RWPE2 (cell line): Measurements from ENCODE around the gene OR2F1.

Experiments
- ATAC-seq: fragments of 200-7000 bp; cut with Tn5 transposase; 3 replicates; pipeline ENCODE4 v1.9.1; 2021; ENCODE audit warnings: low read depth
- DNase-seq: peaks from one replicate; pipeline ENCODE4 v3.0.0-alpha.2; 2020; ENCODE audit warnings: low spot score
- H3K27ac ChIP-seq: fragments of 450-650 bp; 2 replicates; pipeline ENCODE4 v1.5.1; 2017; ENCODE audit warnings: mild to moderate bottlenecking; ENCODE audit not compliant: poor library complexity, severe bottlenecking
- H3K27me3 ChIP-seq: fragments of 250-450 bp; sonication (Bioruptor Pico); 2 replicates; pipeline ENCODE4 v1.5.1; 2021; ENCODE audit warnings: mild to moderate bottlenecking, moderate library complexity; ENCODE audit not compliant: insufficient read depth, poor library complexity, severe bottlenecking
- H3K36me3 ChIP-seq: fragments of 250-450 bp; sonication (Bioruptor Pico); 2 replicates; pipeline ENCODE4 v1.5.1; 2020; ENCODE audit warnings: low read depth, mild to moderate bottlenecking, moderate library complexity
- H3K4me1 ChIP-seq: fragments of 250-450 bp; sonication (Bioruptor Pico); 2 replicates; pipeline ENCODE4 v1.5.1; 2021; ENCODE audit warnings: mild to moderate bottlenecking, moderate library complexity; ENCODE audit not compliant: insufficient read depth, poor library complexity, severe bottlenecking
- H3K4me3 ChIP-seq: fragments of 250-450 bp; sonication (Bioruptor Pico); 2 replicates; pipeline ENCODE4 v1.5.1; 2021; ENCODE audit warnings: mild to moderate bottlenecking, moderate library complexity; ENCODE audit not compliant: severe bottlenecking
- H3K9me3 ChIP-seq: fragments of 250-450 bp; sonication (Bioruptor Pico); 2 replicates; pipeline ENCODE4 v1.5.1; 2021; ENCODE audit warnings: mild to moderate bottlenecking, moderate library complexity; ENCODE audit not compliant: severe bottlenecking
- CTCF ChIP-seq: fragments of 450-650 bp; IDR thresholded peaks from one replicate; pipeline ENCODE4 v1.5.1; 2017; ENCODE audit warnings: mild to moderate bottlenecking, moderate library complexity; ENCODE audit not compliant: poor library complexity, severe bottlenecking

Gene OR2F1

GRCh38 chr7:143965280-143965679, 10.6 kb downstream of the OR2F1 start:
- ATAC-seq (no peak), DNase-seq (no peak)
- Histone ChIP-seq H3K27ac (no peak overlapping the region), H3K4me1 (no peaks in the 10 kb centered on the region), H3K4me3 (no peak overlapping the region), H3K36me3 (no peaks in the 10 kb centered on the region), H3K9me3 (no peaks in the 10 kb centered on the region), H3K27me3 (no peaks in the 10 kb centered on the region)
- TF ChIP-seq CTCF: no peak

- H3K9me3 ChIP-seq: no peaks in the 10 kb centered on the region
- no peaks in the 10 kb centered on the region for H3K27me3 ChIP-seq
- H3K4me1 ChIP-seq: no peaks in the 10 kb centered on the region
- no peak for DNase-seq
- no peak overlapping the region for H3K4me3 ChIP-seq
- TF ChIP-seq CTCF: no peak
- ATAC-seq: no peak
- no peak overlapping the region for H3K27ac ChIP-seq
- H3K36me3 ChIP-seq: no peaks in the 10 kb centered on the region
Measured at GRCh38 chr7:143967398-143967797, 12.8 kb downstream of the OR2F1 start.

- no peaks in the 10 kb centered on the region for H3K9me3 ChIP-seq
- no peaks in the 10 kb centered on the region for H3K36me3 ChIP-seq
- no peak for TF ChIP-seq CTCF
- DNase-seq (no peak), ATAC-seq (no peak)
- H3K4me1 ChIP-seq: peaks cover 3% of the 10 kb centered on the region
- no peaks in the 10 kb centered on the region for H3K27me3 ChIP-seq
- no peak overlapping the region for H3K27ac ChIP-seq
- H3K4me3 ChIP-seq: no peak overlapping the region
Measured at GRCh38 chr7:143973870-143974416, 19.3 kb downstream of the OR2F1 start.

GRCh38 chr7:143974459-143974858, 19.8 kb downstream of the OR2F1 start:
- H3K36me3 ChIP-seq: no peaks in the 10 kb centered on the region
- no peaks in the 10 kb centered on the region for H3K9me3 ChIP-seq
- DNase-seq: no peak
- no peak overlapping the region for H3K4me3 ChIP-seq
- peaks cover 9% of the 10 kb centered on the region for H3K4me1 ChIP-seq
- ATAC-seq: peak; percentile 46; the same call in 1 of the 3 replicates
- H3K27ac ChIP-seq: no peak overlapping the region
- H3K27me3 ChIP-seq: no peaks in the 10 kb centered on the region
- no peak for TF ChIP-seq CTCF

- Histone ChIP-seq H3K4me1 (peaks cover 17% of the 10 kb centered on the region), H3K36me3 (no peaks in the 10 kb centered on the region), H3K27ac (no peak overlapping the region), H3K4me3 (no peak overlapping the region), H3K27me3 (no peaks in the 10 kb centered on the region), H3K9me3 (no peaks in the 10 kb centered on the region)
- ATAC-seq (no peak), DNase-seq (no peak)
- no peak for TF ChIP-seq CTCF
Measured at GRCh38 chr7:143975617-143976016, 21.0 kb downstream of the OR2F1 start.
